Adrenal gland (tissue), 5 donors: ENCODE measurements around the gene MYBBP1A.

Experiments used
- POLR2A ChIP-seq, 2 donors: fragments of 450-650 bp; IDR thresholded peaks; one replicate each; pipeline ENCODE4 v1.6.1; 2017; ENCODE audit warnings: antibody characterized with exemption in 2 of 2, mild to moderate bottlenecking in 2 of 2, moderate library complexity in 1 of 2
- TF ChIP-seq, protein P1 (sequence below), 6 experiments: fragments of 450-650 bp in 4 of 6; fragments of 200-600 bp in 2 of 6; sonication (generic) in 1 of 6; IDR thresholded peaks; 1 replicate in 5 of 6; 2 replicates in 1 of 6; pipeline versions ENCODE4 v1.5.1 to v1.8.0; 2016 to 2021; ENCODE audit warnings: antibody characterized with exemption in 6 of 6, mild to moderate bottlenecking in 2 of 6, moderate library complexity in 1 of 6
- donor health status: DM: no; HTN: no; CAD: no.

- no peak for TF ChIP-seq POLR2A (IDR thresholded peaks at IDR 0.05)
- TF ChIP-seq, protein P1, sequence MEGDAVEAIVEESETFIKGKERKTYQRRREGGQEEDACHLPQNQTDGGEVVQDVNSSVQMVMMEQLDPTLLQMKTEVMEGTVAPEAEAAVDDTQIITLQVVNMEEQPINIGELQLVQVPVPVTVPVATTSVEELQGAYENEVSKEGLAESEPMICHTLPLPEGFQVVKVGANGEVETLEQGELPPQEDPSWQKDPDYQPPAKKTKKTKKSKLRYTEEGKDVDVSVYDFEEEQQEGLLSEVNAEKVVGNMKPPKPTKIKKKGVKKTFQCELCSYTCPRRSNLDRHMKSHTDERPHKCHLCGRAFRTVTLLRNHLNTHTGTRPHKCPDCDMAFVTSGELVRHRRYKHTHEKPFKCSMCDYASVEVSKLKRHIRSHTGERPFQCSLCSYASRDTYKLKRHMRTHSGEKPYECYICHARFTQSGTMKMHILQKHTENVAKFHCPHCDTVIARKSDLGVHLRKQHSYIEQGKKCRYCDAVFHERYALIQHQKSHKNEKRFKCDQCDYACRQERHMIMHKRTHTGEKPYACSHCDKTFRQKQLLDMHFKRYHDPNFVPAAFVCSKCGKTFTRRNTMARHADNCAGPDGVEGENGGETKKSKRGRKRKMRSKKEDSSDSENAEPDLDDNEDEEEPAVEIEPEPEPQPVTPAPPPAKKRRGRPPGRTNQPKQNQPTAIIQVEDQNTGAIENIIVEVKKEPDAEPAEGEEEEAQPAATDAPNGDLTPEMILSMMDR (IDR thresholded peaks at IDR 0.05): no peak
Measured at GRCh38 chr17:4520894-4521600, 34.1 kb downstream of the MYBBP1A start.
